Lower lobe of right lung (tissue), 2 donors: ENCODE data around the gene ITSN1. TPM values are rescaled to one million over a fixed set of nuclear protein-coding genes. Genes with fewer than 3 reads are reported as not detected.

ENCODE experiments used
- ATAC-seq, 2 donors: fragments of 200-7000 bp; cut with Tn5 transposase; one replicate each; pipeline ENCODE4 v1.9.1; 2020 to 2022; ENCODE audit warnings: mild to moderate bottlenecking in 2 of 2, moderate library complexity in 2 of 2
- DNase-seq: peaks from one replicate; pipeline ENCODE4 v3.0.0-alpha.2; 2020
- H3K27ac ChIP-seq: fragments of 200-600 bp; one replicate; pipeline ENCODE4 v1.8.0; 2022
- H3K27me3 ChIP-seq: fragments of 200-600 bp; one replicate; pipeline ENCODE4 v1.8.0; 2022; ENCODE audit warnings: low read depth
- H3K36me3 ChIP-seq: fragments of 200-600 bp; one replicate; pipeline ENCODE4 v1.8.0; 2022; ENCODE audit warnings: mild to moderate bottlenecking
- H3K4me1 ChIP-seq: fragments of 200-600 bp; one replicate; pipeline ENCODE4 v1.8.0; 2022
- H3K4me3 ChIP-seq: fragments of 200-600 bp; one replicate; pipeline ENCODE4 v1.8.0; 2022; ENCODE audit warnings: mild to moderate bottlenecking
- H3K9me3 ChIP-seq: fragments of 200-600 bp; one replicate; pipeline ENCODE4 v1.8.0; 2022
- CTCF ChIP-seq: fragments of 200-600 bp; IDR thresholded peaks from one replicate; pipeline ENCODE4 v1.8.0; 2022; ENCODE audit warnings: antibody characterized with exemption, mild to moderate bottlenecking
- intact Hi-C: fragments of 100-400 bp; cut with DNase I; formaldehyde crosslinking; loops from one replicate; pipeline ENCODE4 v1.11.0; 2022
- total RNA-seq: library from RNA; stranded (reverse); fragmentation: NEBNext Ultra II Directional; extraction: Animal tissue kit (Norgen Biotek cat#: 25700); gene quantifications from one replicate; pipeline ENCODE4 v1.2.1, GENCODE V29; 2021
- donor health status: DM: no; HTN: yes; CAD: no; lungs with severe emphysema.

ITSN1 gene
- total RNA-seq, 1 donor from 2014 or later: 31.4 TPM

GRCh38 chr21:33748903-33749302, 106.6 kb downstream of the ITSN1 start:
- Histone ChIP-seq H3K4me3 (no peak overlapping the region), H3K36me3 (no peaks in the 10 kb centered on the region), H3K9me3 (peaks cover 11% of the 10 kb centered on the region), H3K27me3 (no peaks in the 10 kb centered on the region), H3K4me1 (no peaks in the 10 kb centered on the region), H3K27ac (no peak overlapping the region)
- no peak for DNase-seq
- intact Hi-C loops: no loop called here
- TF ChIP-seq CTCF: no peak
- no peak for ATAC-seq

GRCh38 chr21:33750017-33750416, 107.7 kb downstream of the ITSN1 start:
- no peak overlapping the region for H3K4me3 ChIP-seq
- ATAC-seq (no peak), DNase-seq (no peak)
- H3K27ac ChIP-seq: no peak overlapping the region
- no peaks in the 10 kb centered on the region for H3K27me3 ChIP-seq
- intact Hi-C loops: no loop called here
- H3K4me1 ChIP-seq: no peaks in the 10 kb centered on the region
- H3K36me3 ChIP-seq: no peaks in the 10 kb centered on the region
- H3K9me3 ChIP-seq: peaks cover 11% of the 10 kb centered on the region
- no peak for TF ChIP-seq CTCF

GRCh38 chr21:33751120-33751519, 108.8 kb downstream of the ITSN1 start:
- ATAC-seq (no peak), DNase-seq (no peak)
- H3K27ac ChIP-seq: no peak overlapping the region
- no peak overlapping the region for H3K4me3 ChIP-seq
- no peaks in the 10 kb centered on the region for H3K27me3 ChIP-seq
- H3K9me3 ChIP-seq: peaks cover 11% of the 10 kb centered on the region
- intact Hi-C loops: no loop called here
- H3K36me3 ChIP-seq: no peaks in the 10 kb centered on the region
- H3K4me1 ChIP-seq: no peaks in the 10 kb centered on the region
- TF ChIP-seq CTCF: no peak

GRCh38 chr21:33751533-33751932, 109.2 kb downstream of the ITSN1 start:
- no peaks in the 10 kb centered on the region for H3K4me1 ChIP-seq
- intact Hi-C loops: no loop called here
- no peaks in the 10 kb centered on the region for H3K36me3 ChIP-seq
- no peak for DNase-seq
- no peak overlapping the region for H3K4me3 ChIP-seq
- peaks cover 11% of the 10 kb centered on the region for H3K9me3 ChIP-seq
- TF ChIP-seq CTCF: no peak
- H3K27me3 ChIP-seq: no peaks in the 10 kb centered on the region
- H3K27ac ChIP-seq: no peak overlapping the region
- ATAC-seq: no peak

- Histone ChIP-seq H3K36me3 (no peaks in the 10 kb centered on the region), H3K27me3 (no peaks in the 10 kb centered on the region), H3K9me3 (peaks cover 6% of the 10 kb centered on the region), H3K27ac (no peak overlapping the region), H3K4me3 (no peak overlapping the region), H3K4me1 (no peaks in the 10 kb centered on the region)
- DNase-seq (no peak), ATAC-seq (no peak)
- intact Hi-C loops: no loop called here
- TF ChIP-seq CTCF: no peak
Measured at GRCh38 chr21:33752260-33752659, 110.0 kb downstream of the ITSN1 start.

GRCh38 chr21:33753886-33754285, 111.6 kb downstream of the ITSN1 start:
- Histone ChIP-seq H3K4me1 (no peaks in the 10 kb centered on the region), H3K36me3 (no peaks in the 10 kb centered on the region), H3K4me3 (no peak overlapping the region), H3K27me3 (no peaks in the 10 kb centered on the region), H3K27ac (no peak overlapping the region), H3K9me3 (no peaks in the 10 kb centered on the region)
- intact Hi-C loops: no loop called here
- no peak for ATAC-seq
- no peak for TF ChIP-seq CTCF
- DNase-seq: no peak
